ENCODE results near the gene PIGM. TPM values are rescaled to one million over a fixed set of nuclear protein-coding genes. Genes with fewer than 3 reads are reported as not detected.

Gene PIGM
- total and polyA plus RNA-seq, 2 experiments from 2014 or later = 5.0 TPM

GRCh38 chr1:160009801-160010200, 22.0 kb downstream of the PIGM start (continued):
- TF ChIP-seq REST (IDR thresholded peaks at IDR 0.05; ENCODE audit: unreplicated experiment) = no peak
- no peak for TF ChIP-seq ETS1 (IDR thresholded peaks at IDR 0.05)
- no peak for TF ChIP-seq EZH2phosphoT487 (IDR thresholded peaks at IDR 0.05; ENCODE audit: unreplicated experiment)

- Mint-ChIP-seq H3K27ac (no peak overlapping the region), H3K4me1 (no peaks in the 10 kb centered on the region), H3K9me3 (no peaks in the 10 kb centered on the region), H3K27me3 (ENCODE audit: insufficient read depth, low read depth, poor library complexity) (no peaks in the 10 kb centered on the region), H3K36me3 (ENCODE audit: low read depth) (no peaks in the 10 kb centered on the region), H3K4me3 (no peak overlapping the region)
- ATAC-seq = no peak
- Histone ChIP-seq H4K20me1 (replicated peaks; ENCODE audit: insufficient read depth) (no peaks in the 10 kb centered on the region), H2AFZ (no peak overlapping the region), H3K4me3 (no peak overlapping the region), H3F3A (replicated peaks; ENCODE audit: low read depth) (no peaks in the 10 kb centered on the region), H3K9me2 (ENCODE audit: insufficient read depth) (no peaks in the 10 kb centered on the region), H3K36me3 (ENCODE audit: insufficient read depth) (no peaks in the 10 kb centered on the region), H3K4me2 (no peak overlapping the region), H3K79me2 (replicated peaks; ENCODE audit: insufficient read depth) (no peaks in the 10 kb centered on the region), H3K27ac (ENCODE audit: low read depth) (no peak overlapping the region), H3K27me3 (ENCODE audit: insufficient read depth) (no peaks in the 10 kb centered on the region), H3K4me1 (ENCODE audit: insufficient read depth) (no peaks in the 10 kb centered on the region)
- DNase-seq (ENCODE audit: low spot score) = no peak
- no peak for TF ChIP-seq CREB1 (CRISPR knock-in tag; IDR thresholded peaks at IDR 0.05; ENCODE audit: low read depth)
- TF ChIP-seq JUNB (IDR thresholded peaks at IDR 0.05; ENCODE audit: unreplicated experiment) = no peak
- no peak for TF ChIP-seq EZH2 (IDR thresholded peaks at IDR 0.05; ENCODE audit: low read depth, unreplicated experiment)
- no peak for TF ChIP-seq CTCF (conservative IDR thresholded peaks at IDR 0.05; ENCODE audit: low read depth in 2 of 2)
- TF ChIP-seq, protein P1, sequence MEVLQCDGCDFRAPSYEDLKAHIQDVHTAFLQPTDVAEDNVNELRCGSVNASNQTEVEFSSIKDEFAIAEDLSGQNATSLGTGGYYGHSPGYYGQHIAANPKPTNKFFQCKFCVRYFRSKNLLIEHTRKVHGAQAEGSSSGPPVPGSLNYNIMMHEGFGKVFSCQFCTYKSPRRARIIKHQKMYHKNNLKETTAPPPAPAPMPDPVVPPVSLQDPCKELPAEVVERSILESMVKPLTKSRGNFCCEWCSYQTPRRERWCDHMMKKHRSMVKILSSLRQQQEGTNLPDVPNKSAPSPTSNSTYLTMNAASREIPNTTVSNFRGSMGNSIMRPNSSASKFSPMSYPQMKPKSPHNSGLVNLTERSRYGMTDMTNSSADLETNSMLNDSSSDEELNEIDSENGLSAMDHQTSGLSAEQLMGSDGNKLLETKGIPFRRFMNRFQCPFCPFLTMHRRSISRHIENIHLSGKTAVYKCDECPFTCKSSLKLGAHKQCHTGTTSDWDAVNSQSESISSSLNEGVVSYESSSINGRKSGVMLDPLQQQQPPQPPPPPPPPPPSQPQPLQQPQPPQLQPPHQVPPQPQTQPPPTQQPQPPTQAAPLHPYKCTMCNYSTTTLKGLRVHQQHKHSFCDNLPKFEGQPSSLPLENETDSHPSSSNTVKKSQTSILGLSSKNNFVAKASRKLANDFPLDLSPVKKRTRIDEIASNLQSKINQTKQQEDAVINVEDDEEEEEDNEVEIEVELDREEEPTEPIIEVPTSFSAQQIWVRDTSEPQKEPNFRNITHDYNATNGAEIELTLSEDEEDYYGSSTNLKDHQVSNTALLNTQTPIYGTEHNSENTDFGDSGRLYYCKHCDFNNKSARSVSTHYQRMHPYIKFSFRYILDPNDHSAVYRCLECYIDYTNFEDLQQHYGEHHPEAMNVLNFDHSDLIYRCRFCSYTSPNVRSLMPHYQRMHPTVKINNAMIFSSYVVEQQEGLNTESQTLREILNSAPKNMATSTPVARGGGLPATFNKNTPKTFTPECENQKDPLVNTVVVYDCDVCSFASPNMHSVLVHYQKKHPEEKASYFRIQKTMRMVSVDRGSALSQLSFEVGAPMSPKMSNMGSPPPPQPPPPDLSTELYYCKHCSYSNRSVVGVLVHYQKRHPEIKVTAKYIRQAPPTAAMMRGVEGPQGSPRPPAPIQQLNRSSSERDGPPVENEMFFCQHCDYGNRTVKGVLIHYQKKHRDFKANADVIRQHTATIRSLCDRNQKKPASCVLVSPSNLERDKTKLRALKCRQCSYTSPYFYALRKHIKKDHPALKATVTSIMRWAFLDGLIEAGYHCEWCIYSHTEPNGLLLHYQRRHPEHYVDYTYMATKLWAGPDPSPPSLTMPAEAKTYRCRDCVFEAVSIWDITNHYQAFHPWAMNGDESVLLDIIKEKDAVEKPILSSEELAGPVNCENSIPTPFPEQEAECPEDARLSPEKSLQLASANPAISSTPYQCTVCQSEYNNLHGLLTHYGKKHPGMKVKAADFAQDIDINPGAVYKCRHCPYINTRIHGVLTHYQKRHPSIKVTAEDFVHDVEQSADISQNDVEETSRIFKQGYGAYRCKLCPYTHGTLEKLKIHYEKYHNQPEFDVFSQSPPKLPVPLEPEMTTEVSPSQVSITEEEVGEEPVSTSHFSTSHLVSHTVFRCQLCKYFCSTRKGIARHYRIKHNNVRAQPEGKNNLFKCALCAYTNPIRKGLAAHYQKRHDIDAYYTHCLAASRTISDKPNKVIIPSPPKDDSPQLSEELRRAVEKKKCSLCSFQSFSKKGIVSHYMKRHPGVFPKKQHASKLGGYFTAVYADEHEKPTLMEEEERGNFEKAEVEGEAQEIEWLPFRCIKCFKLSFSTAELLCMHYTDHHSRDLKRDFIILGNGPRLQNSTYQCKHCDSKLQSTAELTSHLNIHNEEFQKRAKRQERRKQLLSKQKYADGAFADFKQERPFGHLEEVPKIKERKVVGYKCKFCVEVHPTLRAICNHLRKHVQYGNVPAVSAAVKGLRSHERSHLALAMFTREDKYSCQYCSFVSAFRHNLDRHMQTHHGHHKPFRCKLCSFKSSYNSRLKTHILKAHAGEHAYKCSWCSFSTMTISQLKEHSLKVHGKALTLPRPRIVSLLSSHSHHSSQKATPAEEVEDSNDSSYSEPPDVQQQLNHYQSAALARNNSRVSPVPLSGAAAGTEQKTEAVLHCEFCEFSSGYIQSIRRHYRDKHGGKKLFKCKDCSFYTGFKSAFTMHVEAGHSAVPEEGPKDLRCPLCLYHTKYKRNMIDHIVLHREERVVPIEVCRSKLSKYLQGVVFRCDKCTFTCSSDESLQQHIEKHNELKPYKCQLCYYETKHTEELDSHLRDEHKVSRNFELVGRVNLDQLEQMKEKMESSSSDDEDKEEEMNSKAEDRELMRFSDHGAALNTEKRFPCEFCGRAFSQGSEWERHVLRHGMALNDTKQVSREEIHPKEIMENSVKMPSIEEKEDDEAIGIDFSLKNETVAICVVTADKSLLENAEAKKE (CRISPR knock-in tag; IDR thresholded peaks at IDR 0.05) = no peak
- TF ChIP-seq POLR2AphosphoS5 (IDR thresholded peaks at IDR 0.05; ENCODE audit: low read depth) = no peak
- TF ChIP-seq STAT1 (IDR thresholded peaks at IDR 0.05; ENCODE audit: unreplicated experiment) = no peak
- TF ChIP-seq ZNF114 (CRISPR knock-in tag; IDR thresholded peaks at IDR 0.05) = no peak
- no peak for TF ChIP-seq NANOG (IDR thresholded peaks at IDR 0.05; ENCODE audit: borderline replicate concordance)
- no peak for TF ChIP-seq ETS1 (IDR thresholded peaks at IDR 0.05)
Measured at GRCh38 chr1:160009081-160009480, 22.7 kb downstream of the PIGM start.

Data from GM23338 (cell line).